Measurements from ENCODE around the gene IGLON5.

Gene IGLON5

DNA sequence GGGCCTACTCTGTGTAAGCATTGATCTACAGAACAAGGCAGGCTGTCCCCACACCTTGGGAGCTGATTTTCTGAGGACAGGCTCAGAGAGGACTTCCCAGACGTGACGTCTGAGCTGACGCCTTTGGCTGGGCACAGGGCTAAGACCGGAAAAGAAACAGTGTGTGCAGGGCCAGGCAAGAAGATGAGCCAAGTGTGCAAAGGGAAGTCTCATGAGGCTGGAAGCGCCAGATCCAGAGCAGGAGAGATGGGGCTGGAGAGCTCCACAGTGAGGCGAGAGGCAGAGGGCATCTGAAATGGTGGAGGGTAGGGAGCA, 12.7 kb downstream of the IGLON5 start:
- no peak for TF ChIP-seq GATA3 (IDR thresholded peaks at IDR 0.05; ENCODE audit: low read depth, low read length)
- no peak for TF ChIP-seq GATA2 (IDR thresholded peaks at IDR 0.05; ENCODE audit: low read depth, low read length)

DNA sequence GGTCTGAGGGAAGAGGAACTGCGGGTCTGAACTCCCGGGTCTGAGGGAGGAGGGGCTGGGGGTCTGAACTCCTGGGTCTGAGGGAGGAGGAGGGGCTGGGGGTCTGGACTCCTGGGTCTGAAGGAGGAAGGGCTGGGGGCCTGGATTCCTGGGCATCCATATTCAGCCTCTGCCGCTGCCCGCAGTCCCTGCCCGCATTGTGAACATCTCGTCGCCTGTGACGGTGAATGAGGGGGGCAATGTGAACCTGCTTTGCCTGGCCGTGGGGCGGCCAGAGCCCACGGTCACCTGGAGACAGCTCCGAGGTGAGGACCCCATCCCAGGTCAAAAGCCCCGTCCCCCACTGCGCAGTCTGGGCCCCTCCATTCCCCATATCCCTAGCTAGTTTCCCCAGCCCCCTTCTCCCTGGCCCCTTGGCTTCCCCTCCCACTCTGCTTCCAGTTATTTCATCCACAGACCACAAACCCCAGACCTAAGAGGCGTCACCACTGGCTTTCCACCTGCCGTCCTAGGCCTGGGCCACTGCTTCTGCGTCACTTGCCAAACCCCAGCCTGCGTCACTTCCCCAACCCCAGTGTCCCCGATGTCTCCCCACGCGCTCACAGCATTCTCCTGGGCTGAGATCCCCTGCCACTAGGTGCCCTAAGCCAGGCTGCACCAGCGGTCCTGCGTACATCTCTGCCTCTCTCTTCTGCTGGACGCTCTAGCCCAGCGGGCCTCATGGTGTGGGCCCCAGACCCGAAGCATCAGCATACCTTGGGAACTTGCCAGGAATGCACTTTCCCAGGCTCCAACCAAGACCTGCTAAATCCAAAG, 13.9 kb downstream of the IGLON5 start:
- no peak for TF ChIP-seq GATA3 (IDR thresholded peaks at IDR 0.05; ENCODE audit: low read depth, low read length)
- TF ChIP-seq GATA2 (IDR thresholded peaks at IDR 0.05; ENCODE audit: low read depth, low read length): no peak

DNA sequence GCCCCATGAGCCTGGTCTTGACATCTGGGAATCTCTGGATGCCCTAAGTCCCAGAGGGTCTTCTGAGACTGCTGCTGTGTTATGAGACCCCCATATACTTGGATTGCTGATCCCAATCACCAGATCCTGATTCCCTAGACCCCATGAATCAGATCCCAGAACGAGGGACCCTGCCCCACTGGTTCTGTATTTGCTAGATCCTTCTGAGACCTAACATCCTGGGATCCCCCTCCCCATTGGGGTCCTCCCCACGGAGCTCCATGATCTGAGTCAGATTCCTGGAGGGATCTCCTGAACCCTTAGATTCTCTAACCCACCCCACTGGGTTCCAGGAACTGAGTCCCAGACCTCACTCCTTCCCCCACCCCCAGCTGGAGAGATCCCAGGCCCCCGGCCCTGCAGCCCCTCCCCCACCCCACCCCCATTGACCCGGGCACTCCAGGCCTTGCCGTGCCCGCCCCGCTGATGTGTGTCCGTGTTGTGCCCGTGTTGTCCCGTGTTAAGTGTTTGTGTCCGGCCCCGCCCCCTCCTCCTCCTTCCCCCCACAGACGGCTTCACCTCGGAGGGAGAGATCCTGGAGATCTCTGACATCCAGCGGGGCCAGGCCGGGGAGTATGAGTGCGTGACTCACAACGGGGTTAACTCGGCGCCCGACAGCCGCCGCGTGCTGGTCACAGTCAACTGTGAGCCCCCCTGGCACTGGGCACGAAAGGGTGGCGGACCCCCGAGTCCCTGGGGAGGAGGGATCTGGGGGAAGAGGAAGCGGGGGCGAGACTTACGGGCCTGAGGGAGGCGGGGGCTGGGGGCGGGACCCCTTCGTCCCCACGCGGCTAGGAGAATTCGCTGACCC, 15.0 kb downstream of the IGLON5 start:
- no peak for TF ChIP-seq GATA2 (IDR thresholded peaks at IDR 0.05; ENCODE audit: low read depth, low read length)
- TF ChIP-seq GATA3 (IDR thresholded peaks at IDR 0.05; ENCODE audit: low read depth, low read length): no peak

DNA sequence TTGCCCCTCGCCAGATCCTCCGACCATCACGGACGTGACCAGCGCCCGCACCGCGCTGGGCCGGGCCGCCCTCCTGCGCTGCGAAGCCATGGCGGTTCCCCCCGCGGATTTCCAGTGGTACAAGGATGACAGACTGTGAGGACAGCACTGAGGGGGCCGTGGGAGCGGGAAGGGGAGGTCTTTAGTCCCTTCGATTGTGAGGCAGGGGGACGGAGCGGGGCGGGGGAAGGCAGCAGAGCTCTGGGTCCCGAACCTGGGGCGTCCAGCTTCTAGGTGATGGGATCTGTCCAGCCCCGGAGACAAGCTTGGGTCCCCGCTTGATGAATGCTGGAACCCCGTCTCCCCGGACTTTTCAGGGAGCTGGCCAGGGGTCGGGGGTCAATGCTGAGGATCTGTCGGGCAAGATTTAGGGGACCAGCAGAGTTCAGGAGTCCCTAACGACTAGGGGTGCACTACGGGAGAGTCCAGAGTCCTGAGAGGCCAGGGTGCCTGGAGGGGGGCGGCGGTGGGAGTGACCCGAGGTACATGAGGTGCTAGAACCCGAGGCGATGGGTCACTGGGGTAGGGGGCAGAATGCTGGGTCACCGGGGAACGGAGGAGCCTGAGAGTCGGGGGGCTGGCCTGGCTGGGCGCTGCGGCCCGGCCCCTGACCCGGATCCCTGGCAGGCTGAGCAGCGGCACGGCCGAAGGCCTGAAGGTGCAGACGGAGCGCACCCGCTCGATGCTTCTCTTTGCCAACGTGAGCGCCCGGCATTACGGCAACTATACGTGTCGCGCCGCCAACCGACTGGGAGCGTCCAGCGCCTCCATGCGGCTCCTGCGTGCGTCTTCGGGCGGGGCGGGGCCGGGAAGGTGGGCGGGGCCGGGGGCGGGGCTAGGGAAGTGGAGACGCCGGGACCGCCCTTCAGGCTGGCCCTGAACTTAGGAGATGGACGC, 15.9 kb downstream of the IGLON5 start:
- TF ChIP-seq GATA3 (IDR thresholded peaks at IDR 0.05; ENCODE audit: low read depth, low read length) (no peak), GATA2 (IDR thresholded peaks at IDR 0.05; ENCODE audit: low read depth, low read length) (no peak)

DNA sequence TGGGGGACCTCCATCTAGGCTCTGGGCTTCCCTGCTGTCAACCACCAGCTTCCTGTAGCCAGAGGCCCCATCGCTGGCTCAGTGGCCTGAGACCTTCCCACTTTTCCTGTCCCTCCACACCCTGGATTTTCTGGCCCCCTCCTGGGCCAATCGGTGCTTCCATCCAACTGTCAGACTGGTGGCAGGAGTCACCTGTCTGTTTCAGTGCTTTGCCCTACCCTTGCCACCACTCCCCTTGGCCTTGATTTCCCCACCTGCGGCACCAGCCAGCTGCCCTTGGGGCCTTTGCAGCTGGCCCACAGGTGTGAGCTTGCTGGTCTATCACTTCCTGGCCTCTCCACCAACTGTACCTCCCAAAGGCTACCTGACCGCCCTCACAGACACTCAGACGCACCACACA, 18.0 kb downstream of the IGLON5 start:
- no peak for TF ChIP-seq GATA2 (IDR thresholded peaks at IDR 0.05; ENCODE audit: low read depth, low read length)
- TF ChIP-seq GATA3 (IDR thresholded peaks at IDR 0.05; ENCODE audit: low read depth, low read length): no peak

DNA sequence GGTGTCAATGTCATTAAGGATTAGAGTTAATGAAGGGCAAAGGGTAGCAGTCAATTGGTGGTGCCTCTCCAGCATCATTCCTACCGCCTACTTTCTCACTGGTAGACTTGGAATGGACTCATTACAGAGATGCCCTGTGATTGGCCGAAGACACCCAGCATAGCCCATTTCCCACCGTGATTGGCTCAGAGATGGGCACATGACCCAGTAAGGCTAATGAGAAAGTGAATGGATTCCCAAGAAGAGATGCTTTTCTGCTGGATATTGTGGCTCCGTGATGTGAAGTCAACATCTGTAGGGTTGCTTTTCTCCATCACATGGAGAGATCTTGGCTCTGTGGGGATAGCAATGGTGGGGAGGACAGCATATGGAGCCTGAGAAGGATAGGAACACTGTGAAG, 18.9 kb downstream of the IGLON5 start:
- TF ChIP-seq GATA3 (IDR thresholded peaks at IDR 0.05; ENCODE audit: low read depth, low read length): no peak
- no peak for TF ChIP-seq GATA2 (IDR thresholded peaks at IDR 0.05; ENCODE audit: low read depth, low read length)

DNA sequence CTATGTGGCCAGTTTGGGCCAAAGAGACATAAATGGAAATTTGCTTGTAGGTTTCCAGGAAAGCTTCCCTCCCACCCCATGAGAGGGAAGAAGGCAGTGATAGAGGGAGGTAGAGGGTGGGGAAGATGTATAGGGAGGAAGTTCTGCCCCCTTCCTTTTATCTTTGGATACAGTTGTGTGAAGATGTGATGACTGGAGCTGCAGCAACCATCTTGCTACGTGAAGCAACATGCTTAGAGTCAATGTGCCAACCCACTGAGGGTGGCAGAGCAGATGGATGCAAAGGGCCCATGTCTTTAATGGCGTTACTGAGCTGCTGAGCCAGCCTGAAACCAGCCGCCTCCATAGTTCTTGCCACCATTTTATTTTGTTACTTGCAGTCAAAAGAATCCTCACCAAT, 19.7 kb downstream of the IGLON5 start:
- TF ChIP-seq GATA3 (IDR thresholded peaks at IDR 0.05; ENCODE audit: low read depth, low read length) (no peak), GATA2 (IDR thresholded peaks at IDR 0.05; ENCODE audit: low read depth, low read length) (no peak)

DNA sequence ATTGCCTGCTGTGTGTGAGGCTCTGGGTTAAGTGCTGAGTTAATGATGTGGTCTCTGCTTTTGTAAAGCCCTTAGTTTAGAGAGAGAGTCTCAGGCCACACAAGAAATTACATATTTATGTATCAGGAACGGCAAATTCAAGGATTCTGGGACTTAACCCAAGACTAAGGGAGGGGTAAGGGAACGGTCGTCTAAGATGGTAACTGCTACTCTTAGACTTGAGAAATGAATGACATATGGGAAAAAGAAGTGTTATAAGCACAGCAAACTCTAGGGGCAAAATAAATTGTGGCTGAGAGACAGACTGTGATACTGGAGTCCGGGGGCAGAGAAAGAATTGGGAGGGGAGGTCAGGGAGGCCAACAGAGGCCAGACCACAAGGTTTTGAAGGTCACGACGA, 20.3 kb downstream of the IGLON5 start:
- TF ChIP-seq GATA2 (IDR thresholded peaks at IDR 0.05; ENCODE audit: low read depth, low read length): no peak
- no peak for TF ChIP-seq GATA3 (IDR thresholded peaks at IDR 0.05; ENCODE audit: low read depth, low read length)

DNA sequence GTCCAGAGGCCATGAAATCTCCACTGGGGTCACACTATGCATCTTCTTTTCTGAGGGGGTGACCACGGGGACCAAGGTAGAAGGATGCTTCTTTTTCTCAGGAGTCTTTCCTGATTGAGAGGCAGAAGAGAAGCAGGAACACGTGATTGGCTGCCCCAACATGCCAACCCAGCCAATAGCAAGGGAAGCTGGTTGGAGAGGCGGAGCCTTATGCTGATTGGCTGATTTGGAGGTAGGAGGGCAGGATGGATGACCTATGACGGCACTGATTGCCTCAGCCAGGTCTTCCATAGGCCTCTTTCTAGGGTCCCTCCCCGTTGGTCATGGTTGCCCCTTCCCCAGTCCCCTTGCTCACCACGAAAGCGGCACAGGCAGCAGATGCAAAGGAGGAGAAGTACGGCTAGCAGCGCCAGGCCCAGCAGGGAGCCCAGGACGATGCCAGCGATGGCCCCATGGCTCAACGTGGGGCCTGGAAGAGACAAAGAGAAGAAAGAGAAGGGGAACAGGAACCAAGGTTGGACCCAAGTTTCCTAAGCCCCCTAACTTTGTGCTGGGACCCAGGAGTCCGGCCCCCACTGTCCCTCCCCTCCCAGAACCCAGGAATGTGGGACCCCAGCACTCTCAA, 22.5 kb downstream of the IGLON5 start:
- no peak for TF ChIP-seq GATA2 (IDR thresholded peaks at IDR 0.05; ENCODE audit: low read depth, low read length)

DNA sequence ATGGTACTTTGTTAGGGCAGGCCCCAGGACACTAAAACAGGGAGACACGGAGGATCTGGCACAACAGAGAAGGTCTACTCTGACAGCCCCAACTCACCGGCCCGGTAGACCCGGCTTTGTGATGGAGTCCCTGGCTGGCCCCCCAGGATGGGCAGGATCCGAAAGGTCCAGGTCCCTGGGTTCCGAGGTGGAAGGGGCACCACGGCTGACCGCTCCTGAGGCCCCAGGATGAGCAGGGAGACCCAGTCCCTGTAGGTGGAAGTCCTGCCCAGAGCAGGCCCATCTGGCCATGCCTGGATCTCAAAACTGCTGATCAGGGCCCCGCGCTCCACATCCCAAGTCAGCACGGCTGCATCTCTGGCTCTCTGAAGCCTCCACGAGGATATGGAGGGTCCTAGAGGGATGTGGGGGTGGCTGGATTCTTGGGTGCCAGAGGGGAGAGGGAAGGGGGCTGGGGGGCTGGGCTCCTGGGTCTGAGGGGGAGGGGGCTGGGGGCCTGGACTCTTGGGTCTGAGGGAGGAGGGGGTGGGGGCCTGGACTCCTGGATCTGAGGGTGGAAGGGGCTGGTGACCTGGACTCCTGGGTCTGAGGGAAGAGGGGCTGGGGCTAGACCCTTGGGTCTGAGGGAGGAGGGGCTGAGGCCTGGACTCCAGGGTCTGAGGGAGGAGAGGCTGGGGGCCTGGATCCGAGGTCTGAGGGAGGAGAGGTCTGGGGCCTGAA, 25.9 kb downstream of the IGLON5 start:
- no peak for TF ChIP-seq GATA2 (IDR thresholded peaks at IDR 0.05; ENCODE audit: low read depth, low read length)
- no peak for TF ChIP-seq GATA3 (IDR thresholded peaks at IDR 0.05; ENCODE audit: low read depth, low read length)

DNA sequence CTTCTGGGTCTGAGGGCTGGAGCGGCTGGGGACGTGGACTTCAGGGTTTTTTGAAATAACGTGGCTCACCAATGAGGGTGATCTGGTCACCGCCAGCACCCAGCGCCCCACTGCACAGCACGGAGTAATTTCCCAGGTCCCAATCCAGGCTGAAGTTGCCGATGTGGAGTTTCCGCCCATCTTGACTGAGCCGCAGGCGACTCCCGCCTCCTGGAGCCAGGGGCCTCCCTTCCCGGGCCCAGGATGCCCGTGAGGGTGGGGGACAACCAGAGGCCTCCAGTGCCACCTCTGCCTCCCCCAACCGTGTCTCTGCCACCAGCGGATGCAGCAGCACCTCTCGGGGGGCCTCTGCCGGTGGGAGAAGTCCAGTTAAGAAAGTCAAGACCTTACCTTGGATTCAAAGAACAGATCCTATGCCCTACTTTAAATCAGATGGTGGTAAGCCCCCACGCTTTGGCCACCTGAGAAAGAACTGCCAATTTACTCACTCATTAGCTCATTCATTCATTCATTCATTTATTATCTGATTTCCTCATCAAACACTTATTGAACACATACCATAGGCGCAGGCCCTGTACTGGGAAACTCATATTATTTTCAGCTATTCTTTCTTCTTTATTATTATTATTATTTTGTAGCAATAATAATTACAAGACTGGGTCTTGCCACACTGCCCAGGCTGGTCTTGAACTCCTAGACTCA, 26.6 kb downstream of the IGLON5 start:
- TF ChIP-seq GATA3 (IDR thresholded peaks at IDR 0.05; ENCODE audit: low read depth, low read length): no peak
- TF ChIP-seq GATA2 (IDR thresholded peaks at IDR 0.05; ENCODE audit: low read depth, low read length): no peak

DNA sequence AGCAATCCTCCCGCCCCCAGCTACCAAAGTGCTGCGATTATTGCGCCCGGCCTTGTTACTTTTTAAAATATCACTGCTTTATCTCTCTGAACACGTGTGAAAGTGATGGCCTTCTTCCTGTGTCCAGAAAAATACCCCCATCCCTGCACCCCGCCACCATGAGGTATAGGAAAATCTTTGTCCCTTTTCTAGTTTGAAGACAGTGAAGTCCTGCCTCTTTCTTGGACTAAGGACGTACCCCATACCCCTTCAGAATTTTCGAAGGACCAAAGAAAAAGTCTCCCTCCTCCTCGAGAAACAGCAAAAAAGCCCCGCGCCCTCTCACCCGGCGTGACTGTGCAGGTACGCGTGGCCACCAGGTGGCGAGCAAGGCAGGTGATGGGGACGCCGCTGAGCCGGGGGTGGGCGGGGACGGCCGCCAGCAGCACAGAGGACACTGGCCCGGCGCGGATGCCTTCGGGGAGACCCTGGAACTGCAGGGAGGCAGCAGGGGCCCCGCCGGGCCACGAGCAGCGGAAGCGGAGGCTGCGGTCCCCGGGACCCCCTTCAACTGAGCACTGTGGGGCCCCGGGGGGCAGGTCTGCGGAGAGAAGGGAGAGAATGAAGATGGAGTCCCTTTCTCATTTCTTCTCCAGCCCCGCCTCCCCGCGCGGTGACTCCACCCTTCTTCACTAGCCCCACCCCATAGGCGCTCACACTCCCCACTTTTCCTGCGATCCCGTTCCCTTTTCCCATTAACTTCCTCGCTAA, 27.3 kb downstream of the IGLON5 start:
- TF ChIP-seq GATA2 (IDR thresholded peaks at IDR 0.05; ENCODE audit: low read depth, low read length) (no peak), GATA3 (IDR thresholded peaks at IDR 0.05; ENCODE audit: low read depth, low read length) (no peak)
